GM18873 (cell line): ENCODE measurements around the gene ELOA.
A peak's percentile ranks its signal among the peaks of the same experiment; 100 is the strongest.
"Not testable (repeated sequence)": the region's sequence is repeated elsewhere in the genome, so short reads cannot be mapped to it uniquely, and the experiment has no call there.

Experiments
- ATAC-seq: cut with Tn5 transposase; IDR thresholded peaks from one replicate; pipeline ENCODE4 v1.9.1; 2021; ENCODE audit warnings: mild to moderate bottlenecking, moderate library complexity, moderate number of reproducible peaks; ENCODE audit not compliant: unreplicated experiment, low FRiP score

Gene ELOA

GRCh38 chr1:23733281-23733680 is 10.0 kb upstream of the ELOA start:
- ATAC-seq: not testable (repeated sequence)

GRCh38 chr1:23736437-23737134 is 6.7 kb upstream of the ELOA start:
- no peak for ATAC-seq

GRCh38 chr1:23741609-23742008 is 1.7 kb upstream of the ELOA start:
- no peak for ATAC-seq

- ATAC-seq: peak; percentile 25
These were observed 493 bp upstream of the ELOA start for GRCh38 chr1:23742670-23743286.

GRCh38 chr1:23745515-23745914 is 2.2 kb downstream of the ELOA start:
- ATAC-seq: no peak

- no peak for ATAC-seq
These were observed 4.7 kb downstream of the ELOA start for GRCh38 chr1:23748016-23748415.

- ATAC-seq: no peak
These were observed 8.0 kb downstream of the ELOA start for GRCh38 chr1:23751050-23751814.

GRCh38 chr1:23751815-23752200 is 8.5 kb downstream of the ELOA start:
- ATAC-seq: no peak

GRCh38 chr1:23752909-23753308 is 9.6 kb downstream of the ELOA start:
- no peak for ATAC-seq

- no peak for ATAC-seq
These were observed 13.4 kb downstream of the ELOA start for GRCh38 chr1:23756676-23757075.

GRCh38 chr1:23757812-23758211 is 14.5 kb downstream of the ELOA start:
- no peak for ATAC-seq

- no peak for ATAC-seq
These were observed 16.0 kb downstream of the ELOA start for GRCh38 chr1:23759277-23759676.

- no peak for ATAC-seq
These were observed 19.8 kb downstream of the ELOA start for GRCh38 chr1:23763041-23763577.

GRCh38 chr1:23768733-23769132 is 25.5 kb downstream of the ELOA start:
- ATAC-seq: no peak

- ATAC-seq: no peak
These were observed 29.0 kb downstream of the ELOA start for GRCh38 chr1:23772049-23772853.

GRCh38 chr1:23772854-23773242 is 29.6 kb downstream of the ELOA start:
- no peak for ATAC-seq

GRCh38 chr1:23774174-23774880 is 31.1 kb downstream of the ELOA start:
- no peak for ATAC-seq

GRCh38 chr1:23776217-23776616 is 32.9 kb downstream of the ELOA start:
- no peak for ATAC-seq

- ATAC-seq: no peak
These were observed 34.9 kb downstream of the ELOA start, which contains the start of gene PITHD1 for GRCh38 chr1:23777979-23778814. Gene PITHD1, plus strand, starts transcription at chr1:23778418. Its CDS starts 98 bp downstream, at chr1:23778516.
